Fibroblast of lung (primary cell): ENCODE measurements around the gene TAS2R1. TPM values are rescaled to one million over a fixed set of nuclear protein-coding genes. Genes with fewer than 3 reads are reported as not detected.

ENCODE experiments used
- DNase-seq, 2 donors: peaks; one replicate each; pipeline versions ENCODE4 v3.0.0 to v3.0.0-alpha.2; 2010; ENCODE audit warnings: low read depth in 2 of 2
- H2AFZ ChIP-seq: 2 replicates; pipeline ENCODE4 v1.5.1; 2012; ENCODE audit warnings: low read length, control low read depth, inconsistent platforms
- H3K27ac ChIP-seq: 2 replicates; pipeline ENCODE4 v1.5.1; 2011; ENCODE audit warnings: low read length, control low read depth; ENCODE audit not compliant: insufficient read depth
- H3K27me3 ChIP-seq: 2 replicates; pipeline ENCODE4 v1.5.1; 2011; ENCODE audit warnings: mild to moderate bottlenecking, low read length; ENCODE audit not compliant: control insufficient read depth, insufficient read depth
- H3K36me3 ChIP-seq: 2 replicates; pipeline ENCODE4 v1.5.1; 2011; ENCODE audit warnings: low read length; ENCODE audit not compliant: control insufficient read depth, insufficient read depth
- H3K4me1 ChIP-seq: 2 replicates; pipeline ENCODE4 v1.5.1; 2011; ENCODE audit warnings: low read length; ENCODE audit not compliant: control insufficient read depth, insufficient read depth; ENCODE audit errors: extremely low read depth
- H3K4me2 ChIP-seq: 2 replicates; pipeline ENCODE4 v1.5.1; 2011; ENCODE audit warnings: low read length, control low read depth; ENCODE audit not compliant: insufficient read depth; ENCODE audit errors: extremely low read depth
- H3K4me3 ChIP-seq, 4 experiments: fragments of 200-600 bp in 1 of 4; sonication (generic) in 1 of 4; replicated peaks in 1 of 4; 2 replicates each; pipeline ENCODE4 v1.5.1; 2011 to 2016; ENCODE audit warnings: low read length in 4 of 4, low read depth in 3 of 4, mild to moderate bottlenecking in 3 of 4, control low read depth in 2 of 4, inconsistent platforms in 1 of 4, mixed read lengths in 1 of 4; ENCODE audit not compliant: insufficient read depth in 1 of 4; ENCODE audit errors: control extremely low read depth in 1 of 4
- H3K79me2 ChIP-seq: 2 replicates; pipeline ENCODE4 v1.5.1; 2012; ENCODE audit warnings: mild to moderate bottlenecking, low read length, inconsistent platforms; ENCODE audit not compliant: control insufficient read depth, insufficient read depth
- H3K9ac ChIP-seq: 2 replicates; pipeline ENCODE4 v1.5.1; 2011; ENCODE audit warnings: mild to moderate bottlenecking, low read length, control low read depth; ENCODE audit not compliant: insufficient read depth
- H3K9me3 ChIP-seq: 2 replicates; pipeline ENCODE4 v1.5.1; 2012; ENCODE audit warnings: low read depth, low read length; ENCODE audit not compliant: control insufficient read depth, insufficient read depth
- H4K20me1 ChIP-seq: 2 replicates; pipeline ENCODE4 v1.5.1; 2011; ENCODE audit warnings: low read length; ENCODE audit not compliant: control insufficient read depth, insufficient read depth; ENCODE audit errors: extremely low read depth
- EZH2 ChIP-seq: IDR thresholded peaks from 2 replicates; pipeline ENCODE4 v1.5.1; 2012; ENCODE audit warnings: low read length, control low read depth, mild to moderate bottlenecking; ENCODE audit errors: missing control alignments
- polyA plus RNA-seq, 2 donors: library from polyadenylated mRNA; depleted of rRNA in 1 of 2; stranded (reverse) in 1 of 2; unstranded in 1 of 2; fragments of >200 nt; gene quantifications; 2 replicates each; pipeline ENCODE4 v1.2.1, GENCODE V29; 2011 to 2012; ENCODE audit warnings: missing spikeins in 1 of 2
- total RNA-seq: library from RNA; depleted of rRNA; stranded (reverse); fragments of >200 nt; gene quantifications from 2 replicates; pipeline ENCODE4 v1.2.1, GENCODE V29; 2014
- TF ChIP-seq, protein P1 (sequence below), 2 donors: IDR thresholded peaks in 1 of 2; conservative IDR thresholded peaks in 1 of 2; 1 replicate in 1 of 2; 2 replicates in 1 of 2; pipeline ENCODE4 v1.5.1; 2011 to 2012; ENCODE audit warnings: low read length in 2 of 2, control low read depth in 1 of 2, inconsistent platforms in 1 of 2, low read depth in 1 of 2, mild to moderate bottlenecking in 1 of 2

Gene TAS2R1
- total and polyA plus RNA-seq, 2 donors (not counting 1 experiment from before 2014, with no cell fraction given) = 0.18 TPM; not detected in 1

DNA sequence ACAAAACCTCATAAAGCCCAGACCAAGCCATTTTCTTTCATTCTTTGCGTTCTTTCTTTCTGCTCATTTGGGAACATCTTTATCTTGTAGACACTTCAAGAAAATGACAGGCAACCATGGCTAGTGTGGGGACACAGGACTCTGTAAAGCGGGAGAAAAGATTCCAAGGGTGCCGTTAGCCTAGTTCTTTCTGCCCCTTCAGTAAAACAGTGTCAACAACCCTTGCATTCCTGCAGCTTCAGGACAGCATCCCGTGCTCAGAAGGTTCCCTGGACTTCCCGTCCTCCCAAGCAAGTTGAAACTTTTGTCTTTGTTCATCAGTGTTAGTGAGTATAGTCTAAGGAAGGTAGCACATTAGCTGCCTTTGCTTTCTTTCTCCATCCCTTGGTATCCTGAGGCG, 41.9 kb downstream of the TAS2R1 start:
- no peak for DNase-seq
- Histone ChIP-seq H4K20me1 (no peaks in the 10 kb centered on the region), H3K27ac (no peak overlapping the region), H3K27me3 (no peaks in the 10 kb centered on the region), H3K9me3 (no peaks in the 10 kb centered on the region), H3K4me1 (no peaks in the 10 kb centered on the region), H3K9ac (no peak overlapping the region), H3K79me2 (no peaks in the 10 kb centered on the region), H3K4me2 (no peak overlapping the region), H3K4me3 (no peak overlapping the region), H2AFZ (no peak overlapping the region), H3K36me3 (no peaks in the 10 kb centered on the region)
- no peak for TF ChIP-seq EZH2
- TF ChIP-seq, protein P1, sequence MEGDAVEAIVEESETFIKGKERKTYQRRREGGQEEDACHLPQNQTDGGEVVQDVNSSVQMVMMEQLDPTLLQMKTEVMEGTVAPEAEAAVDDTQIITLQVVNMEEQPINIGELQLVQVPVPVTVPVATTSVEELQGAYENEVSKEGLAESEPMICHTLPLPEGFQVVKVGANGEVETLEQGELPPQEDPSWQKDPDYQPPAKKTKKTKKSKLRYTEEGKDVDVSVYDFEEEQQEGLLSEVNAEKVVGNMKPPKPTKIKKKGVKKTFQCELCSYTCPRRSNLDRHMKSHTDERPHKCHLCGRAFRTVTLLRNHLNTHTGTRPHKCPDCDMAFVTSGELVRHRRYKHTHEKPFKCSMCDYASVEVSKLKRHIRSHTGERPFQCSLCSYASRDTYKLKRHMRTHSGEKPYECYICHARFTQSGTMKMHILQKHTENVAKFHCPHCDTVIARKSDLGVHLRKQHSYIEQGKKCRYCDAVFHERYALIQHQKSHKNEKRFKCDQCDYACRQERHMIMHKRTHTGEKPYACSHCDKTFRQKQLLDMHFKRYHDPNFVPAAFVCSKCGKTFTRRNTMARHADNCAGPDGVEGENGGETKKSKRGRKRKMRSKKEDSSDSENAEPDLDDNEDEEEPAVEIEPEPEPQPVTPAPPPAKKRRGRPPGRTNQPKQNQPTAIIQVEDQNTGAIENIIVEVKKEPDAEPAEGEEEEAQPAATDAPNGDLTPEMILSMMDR (conservative IDR thresholded peaks at IDR 0.05 in 1 of 2, IDR thresholded peaks at IDR 0.05 in 1 of 2; ENCODE audit: low read depth in 1 of 2, low read length in 2 of 2) = no peak

DNA sequence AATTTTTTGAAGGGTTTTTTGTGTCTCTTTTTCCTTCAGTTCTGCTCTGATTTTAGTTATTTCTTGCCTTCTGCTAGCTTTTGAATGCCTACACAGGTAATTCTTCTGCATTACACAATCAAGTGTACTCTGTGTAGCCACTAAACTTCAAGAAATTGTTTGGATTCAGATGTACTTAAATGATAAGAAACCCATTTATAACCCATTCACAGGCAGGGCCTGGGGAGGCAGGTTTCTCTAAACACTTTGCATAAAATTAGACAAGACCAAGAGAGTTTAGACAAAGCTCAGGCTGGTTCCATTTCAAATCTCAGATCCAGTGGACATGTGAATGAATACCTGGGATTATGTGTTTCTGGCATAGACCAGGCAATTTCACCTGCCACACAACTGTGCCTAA, 43.0 kb downstream of the TAS2R1 start:
- H3K79me2 ChIP-seq = no peaks in the 10 kb centered on the region
- H3K36me3 ChIP-seq = no peaks in the 10 kb centered on the region
- H3K4me3 ChIP-seq = no peak overlapping the region
- H3K4me1 ChIP-seq = no peaks in the 10 kb centered on the region
- H2AFZ ChIP-seq = no peak overlapping the region
- no peak overlapping the region for H3K4me2 ChIP-seq
- no peak for TF ChIP-seq EZH2
- TF ChIP-seq, protein P1 (conservative IDR thresholded peaks at IDR 0.05 in 1 of 2, IDR thresholded peaks at IDR 0.05 in 1 of 2; ENCODE audit: low read depth in 1 of 2, low read length in 2 of 2) = no peak
- H3K9ac ChIP-seq = no peak overlapping the region
- H3K27ac ChIP-seq = no peak overlapping the region
- H4K20me1 ChIP-seq = no peaks in the 10 kb centered on the region
- no peak for DNase-seq
- H3K27me3 ChIP-seq = no peaks in the 10 kb centered on the region
- no peaks in the 10 kb centered on the region for H3K9me3 ChIP-seq

DNA sequence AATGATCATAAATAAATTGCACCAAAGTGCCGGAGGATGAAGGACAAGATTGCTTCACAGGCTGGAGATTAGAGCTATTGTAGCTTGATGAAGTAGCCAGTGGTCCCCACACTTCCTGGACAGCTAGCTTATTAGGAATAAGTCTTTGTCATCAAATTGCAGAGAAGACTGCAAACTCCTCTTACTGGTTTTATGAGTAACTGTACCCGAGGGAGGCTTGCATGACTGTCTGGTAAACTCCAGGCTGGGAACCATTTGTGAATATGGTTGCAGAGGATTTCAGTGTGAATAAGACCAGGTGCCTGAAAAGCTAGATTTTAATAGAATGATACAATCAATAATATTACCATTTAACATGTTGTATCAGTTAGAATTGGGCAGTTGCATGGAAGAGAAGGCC, 47.7 kb downstream of the TAS2R1 start:
- no peak overlapping the region for H3K9ac ChIP-seq
- no peak overlapping the region for H3K27ac ChIP-seq
- H3K9me3 ChIP-seq = no peaks in the 10 kb centered on the region
- H3K79me2 ChIP-seq = no peaks in the 10 kb centered on the region
- H2AFZ ChIP-seq = no peak overlapping the region
- H3K4me2 ChIP-seq = no peak overlapping the region
- H3K27me3 ChIP-seq = no peaks in the 10 kb centered on the region
- H3K4me3 ChIP-seq = no peak overlapping the region
- H4K20me1 ChIP-seq = no peaks in the 10 kb centered on the region
- TF ChIP-seq EZH2 = no peak
- TF ChIP-seq, protein P1 (conservative IDR thresholded peaks at IDR 0.05 in 1 of 2, IDR thresholded peaks at IDR 0.05 in 1 of 2; ENCODE audit: low read depth in 1 of 2, low read length in 2 of 2) = no peak
- H3K36me3 ChIP-seq = no peaks in the 10 kb centered on the region
- no peaks in the 10 kb centered on the region for H3K4me1 ChIP-seq
- no peak for DNase-seq

Other genes starting within 250 kb of the TAS2R1 start
- 17.7 and 30.6 TPM in 2 replicates for gene SEMA5A, start 84.3 kb downstream of the TAS2R1 start, total RNA-seq
- 25.1 and 49.0 TPM in 2 replicates for gene SEMA5A, start 84.3 kb downstream of the TAS2R1 start, polyA plus RNA-seq